Stimulated activated CD8-positive, alpha-beta memory T cell treated with anti-CD3 and anti-CD28 coated beads, Interleukin-7, amount 100 ng/mL, for 24 hours (primary cell): Measurements from ENCODE around the gene GPR52.

Experiments
- DNase-seq: peaks from one replicate; pipeline ENCODE4 v3.0.0-alpha.2; 2020; ENCODE audit warnings: low read depth

The GPR52 gene

DNA sequence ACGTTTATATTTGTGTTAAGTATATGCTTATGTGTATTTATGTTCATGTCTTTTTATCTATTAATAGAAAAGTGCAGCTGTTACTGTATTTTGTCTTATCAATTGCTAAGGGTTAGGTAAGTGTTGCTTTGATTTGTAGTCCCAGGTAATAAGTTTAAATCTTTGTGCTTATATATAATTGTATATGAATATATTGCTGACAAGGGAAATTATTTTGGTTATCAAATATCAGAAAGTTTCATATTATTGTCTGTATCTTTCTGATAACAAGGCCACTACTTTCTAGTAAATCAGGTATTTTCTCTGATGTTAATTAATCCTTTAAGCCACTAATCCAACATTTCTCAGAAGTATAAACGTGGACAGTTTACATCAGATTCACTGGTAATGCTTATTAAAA, 21.3 kb downstream of the GPR52 start:
- no peak for DNase-seq

DNA sequence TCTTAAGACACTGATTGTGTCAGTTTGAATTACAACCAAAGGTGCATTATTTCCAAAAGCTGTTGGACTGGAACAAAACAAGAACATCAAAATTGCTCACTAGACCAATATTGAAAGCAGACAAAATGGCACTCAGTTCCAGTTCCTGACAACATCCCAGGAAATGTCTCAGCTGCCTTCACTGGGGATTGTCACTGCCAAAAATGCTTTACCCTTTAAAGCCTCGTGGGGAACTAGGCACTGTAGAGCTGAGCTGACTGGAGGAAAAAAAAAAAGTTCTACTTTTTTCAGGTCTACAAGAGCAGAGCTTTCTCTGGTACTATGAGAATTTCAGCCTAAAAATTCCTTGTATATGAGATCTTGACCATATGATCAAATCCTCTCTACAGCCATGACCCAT, 21.9 kb downstream of the GPR52 start:
- DNase-seq: no peak

DNA sequence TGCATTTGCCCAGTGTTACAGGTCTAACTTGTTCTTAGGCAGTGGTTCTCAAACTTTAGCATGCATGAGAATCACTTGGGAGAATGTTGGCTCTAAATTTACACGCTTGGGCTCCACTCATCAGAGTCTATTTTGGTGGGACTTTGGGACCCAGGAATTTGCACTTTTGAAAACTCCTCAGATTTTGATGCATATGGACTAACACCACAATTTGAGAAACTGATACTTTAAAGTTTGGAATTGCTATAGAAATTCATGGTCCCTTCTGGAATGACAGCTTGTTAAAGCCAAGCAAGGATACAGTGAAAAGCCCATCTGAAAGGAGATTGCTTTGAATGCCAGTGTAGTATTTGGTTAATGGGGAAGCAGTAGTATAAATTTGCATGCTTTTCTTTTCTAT, 31.5 kb downstream of the GPR52 start:
- DNase-seq: no peak

DNA sequence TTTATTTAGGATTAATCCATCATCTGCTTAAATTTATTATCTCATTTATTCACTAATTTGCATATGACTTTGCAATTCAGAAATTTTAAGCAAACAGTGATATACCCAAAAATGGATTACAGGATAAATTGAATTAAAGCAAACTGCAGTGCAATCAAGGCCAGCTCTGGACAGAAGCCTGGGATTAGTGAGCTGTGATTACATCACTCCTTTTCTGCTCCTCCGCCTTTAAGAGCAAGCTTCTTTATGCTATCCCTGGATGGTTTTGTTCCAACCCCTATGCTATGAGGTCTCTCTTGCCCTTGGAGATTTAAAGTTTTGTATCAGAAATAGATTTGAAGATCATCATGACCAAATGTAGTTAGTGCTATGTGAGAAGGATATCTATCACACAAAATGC, 32.6 kb downstream of the GPR52 start:
- no peak for DNase-seq

DNA sequence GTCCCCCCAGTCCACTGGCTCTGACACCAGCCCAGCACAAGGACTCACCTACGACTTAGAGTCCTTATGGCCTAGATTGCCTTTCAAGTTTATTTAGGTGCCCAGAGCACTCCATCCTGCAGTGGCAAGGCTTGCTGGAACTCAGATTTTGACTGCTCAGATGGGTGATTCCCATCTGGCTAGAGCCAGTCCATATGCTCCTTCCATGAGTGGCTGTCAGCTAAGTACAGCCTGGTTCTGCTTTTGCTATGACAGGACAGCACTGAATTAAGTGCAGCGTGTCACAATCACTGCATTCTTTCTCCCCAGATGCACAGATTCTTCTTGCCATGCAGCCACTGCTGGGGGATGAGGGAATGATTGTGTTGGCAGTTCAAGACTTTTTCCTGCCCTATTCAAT, 43.8 kb downstream of the GPR52 start:
- DNase-seq: no peak

DNA sequence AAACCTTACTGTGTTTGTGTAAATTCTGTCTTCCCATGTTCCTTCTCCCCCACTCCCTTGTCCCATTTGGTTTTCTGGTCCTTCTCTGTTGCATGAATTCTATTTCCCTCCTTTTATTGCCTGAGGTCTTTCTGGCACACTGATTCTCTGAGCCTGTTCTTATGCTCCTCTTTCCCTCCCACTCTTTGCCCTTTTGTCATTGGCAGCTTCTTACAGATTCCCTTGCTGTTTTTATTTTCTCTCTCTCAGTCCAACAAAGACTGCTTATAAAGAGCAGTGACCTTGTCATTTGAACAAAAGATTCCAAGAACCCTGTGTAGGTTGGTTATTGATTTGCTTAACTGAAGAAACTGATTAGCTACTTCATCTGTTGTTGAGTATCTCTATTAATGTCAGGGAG, 49.7 kb downstream of the GPR52 start:
- no peak for DNase-seq
